K562 (cell line): ENCODE results near the gene LNPEP. TPM values are rescaled to one million over a fixed set of nuclear protein-coding genes. Genes with fewer than 3 reads are reported as not detected.
A peak's percentile ranks its signal among the peaks of the same experiment; 100 is the strongest.

Experiments
- CBX1 ChIP-seq: sonication (generic); IDR thresholded peaks from 2 replicates; pipeline ENCODE4 v1.6.1; 2016; ENCODE audit warnings: antibody characterized with exemption, low read depth, mild to moderate bottlenecking
- GTF2A2 ChIP-seq: IDR thresholded peaks from 2 replicates; pipeline ENCODE4 v1.6.1; 2016; ENCODE audit warnings: mild to moderate bottlenecking, missing genetic modification characterization, missing compliant biosample characterization
- PRPF4 ChIP-seq: fragments of 200-400 bp; formaldehyde crosslinking; IDR thresholded peaks from one replicate; pipeline ENCODE4 v1.6.1; 2017; ENCODE audit warnings: low read length, low read depth, mild to moderate bottlenecking; ENCODE audit not compliant: insufficient read depth, poor library complexity, severe bottlenecking
- TSC22D4 ChIP-seq: fragments of 450-650 bp; IDR thresholded peaks from 2 replicates; pipeline ENCODE4 v1.6.1; 2016; ENCODE audit warnings: missing genetic modification characterization, missing biosample characterization, control low read depth
- ZNF143 ChIP-seq: sonication (generic); formaldehyde crosslinking; IDR thresholded peaks from 2 replicates; pipeline ENCODE4 v1.9.0; 2022; ENCODE audit warnings: mild to moderate bottlenecking, missing genetic modification reagents
- ZNF445 ChIP-seq: fragments of 250-450 bp; sonication (Bioruptor Pico); IDR thresholded peaks from 2 replicates; pipeline ENCODE4 v1.4.0; 2020; ENCODE audit warnings: low read depth, mild to moderate bottlenecking, moderate library complexity
- polyA plus RNA-seq, 8 experiments: library from polyadenylated mRNA; depleted of rRNA in 4 of 8; stranded (reverse) in 5 of 8; unstranded in 3 of 8; fragments of >200 nt; fragmentation: Nextera tagmentation in 2 of 8; fragmentation: Illumina TruSeq in 1 of 8; extraction: Ambion mirVana in 2 of 8; extraction: Trizol in 1 of 8; gene quantifications; 2 replicates each; pipeline versions ENCODE4 v1.2.1 to v1.2.3, GENCODE V29; 2011 to 2014; ENCODE audit warnings: inconsistent platforms in 1 of 8, missing spikeins in 1 of 8
- total RNA-seq, 7 experiments: library from RNA; depleted of rRNA in 6 of 7; stranded (reverse); fragments of >200 nt in 6 of 7; fragmentation: Illumina TruSeq in 2 of 7; extraction: Trizol in 2 of 7; gene quantifications; 2 replicates each; pipeline versions ENCODE4 v1.2.1 to v1.2.3, GENCODE V29; 2011 to 2021; ENCODE audit warnings: low replicate concordance in 1 of 7
- TF ChIP-seq, protein P1 (sequence below): fragments of 250-450 bp; sonication (Bioruptor Pico); IDR thresholded peaks from 2 replicates; pipeline ENCODE4 v1.5.0; 2020; ENCODE audit warnings: mild to moderate bottlenecking, borderline replicate concordance
- TF ChIP-seq, protein P2 (sequence below), 2 experiments: fragments of 450-650 bp; IDR thresholded peaks; 2 replicates each; pipeline ENCODE4 v1.6.1; 2016; ENCODE audit warnings: mild to moderate bottlenecking in 2 of 2, borderline replicate concordance in 1 of 2, low read depth in 1 of 2, moderate library complexity in 1 of 2
- TF ChIP-seq, protein P3 (sequence below), 2 experiments: fragments of 150-350 bp in 1 of 2; IDR thresholded peaks; 2 replicates each; pipeline ENCODE4 v1.6.1; 2012 to 2016; ENCODE audit warnings: low read depth in 2 of 2, low read length in 2 of 2, mild to moderate bottlenecking in 1 of 2, moderate library complexity in 1 of 2
- TF ChIP-seq, protein P4 (sequence below): conservative IDR thresholded peaks from 2 replicates; pipeline ENCODE4 v1.6.1; 2011; ENCODE audit warnings: low read depth, mild to moderate bottlenecking, low read length; ENCODE audit not compliant: control insufficient read depth

LNPEP gene
- total and polyA plus RNA-seq, 9 of the 15 experiments (the other 6 are each of a cell fraction or from before 2014, with no cell fraction given), result 2.6 to 27.9 (median 11.2) TPM

DNA sequence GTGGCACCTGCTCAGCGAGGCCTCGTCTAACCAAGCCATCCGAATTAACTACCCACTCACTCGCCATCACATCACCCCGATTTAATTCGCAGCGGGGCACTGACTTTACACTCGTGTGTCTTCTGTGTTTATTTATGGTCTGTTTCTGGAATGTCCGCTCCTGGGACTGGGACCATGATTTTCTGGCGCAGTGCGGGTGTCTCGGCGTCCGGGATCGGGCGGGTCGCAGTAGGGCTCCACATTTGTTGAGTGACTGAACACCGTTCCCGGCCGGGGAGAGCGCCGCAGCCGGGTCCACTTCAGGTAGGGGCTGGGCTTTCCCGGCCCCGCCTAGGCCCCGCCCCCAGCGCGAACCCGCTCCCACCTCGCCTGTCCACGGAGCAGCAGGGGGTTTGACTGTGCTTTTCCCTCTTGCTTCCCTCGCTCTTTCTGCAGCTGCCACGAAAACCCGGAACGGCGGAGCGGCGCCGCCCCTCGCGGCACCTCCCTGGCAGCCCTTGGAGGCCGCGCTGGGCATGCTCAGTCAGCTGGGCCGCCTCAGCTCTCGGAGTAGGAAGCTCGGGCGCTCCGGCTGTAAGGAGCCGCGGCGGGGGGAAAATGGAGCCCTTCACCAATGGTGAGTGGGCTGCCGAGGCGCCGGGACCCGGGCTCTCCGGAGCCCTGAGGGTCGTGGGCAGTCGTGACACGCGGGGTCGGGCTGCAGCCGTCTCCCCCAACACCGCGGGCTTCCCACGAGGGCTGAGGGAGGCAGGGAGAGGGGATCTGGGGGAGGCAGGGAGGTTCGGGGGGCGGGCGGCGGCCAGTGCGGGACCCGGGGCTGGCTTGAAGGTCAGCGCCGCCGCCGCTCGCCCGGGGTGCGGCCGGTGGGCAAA, at the start of gene LNPEP (continued):
- TF ChIP-seq, protein P1, sequence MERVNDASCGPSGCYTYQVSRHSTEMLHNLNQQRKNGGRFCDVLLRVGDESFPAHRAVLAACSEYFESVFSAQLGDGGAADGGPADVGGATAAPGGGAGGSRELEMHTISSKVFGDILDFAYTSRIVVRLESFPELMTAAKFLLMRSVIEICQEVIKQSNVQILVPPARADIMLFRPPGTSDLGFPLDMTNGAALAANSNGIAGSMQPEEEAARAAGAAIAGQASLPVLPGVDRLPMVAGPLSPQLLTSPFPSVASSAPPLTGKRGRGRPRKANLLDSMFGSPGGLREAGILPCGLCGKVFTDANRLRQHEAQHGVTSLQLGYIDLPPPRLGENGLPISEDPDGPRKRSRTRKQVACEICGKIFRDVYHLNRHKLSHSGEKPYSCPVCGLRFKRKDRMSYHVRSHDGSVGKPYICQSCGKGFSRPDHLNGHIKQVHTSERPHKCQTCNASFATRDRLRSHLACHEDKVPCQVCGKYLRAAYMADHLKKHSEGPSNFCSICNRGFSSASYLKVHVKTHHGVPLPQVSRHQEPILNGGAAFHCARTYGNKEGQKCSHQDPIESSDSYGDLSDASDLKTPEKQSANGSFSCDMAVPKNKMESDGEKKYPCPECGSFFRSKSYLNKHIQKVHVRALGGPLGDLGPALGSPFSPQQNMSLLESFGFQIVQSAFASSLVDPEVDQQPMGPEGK (CRISPR knock-in tag), result no peak
- no peak for TF ChIP-seq ZNF143 (CRISPR knock-in tag)
- no peak for TF ChIP-seq PRPF4
- no peak for TF ChIP-seq TSC22D4 (tag)
- TF ChIP-seq, protein P2, sequence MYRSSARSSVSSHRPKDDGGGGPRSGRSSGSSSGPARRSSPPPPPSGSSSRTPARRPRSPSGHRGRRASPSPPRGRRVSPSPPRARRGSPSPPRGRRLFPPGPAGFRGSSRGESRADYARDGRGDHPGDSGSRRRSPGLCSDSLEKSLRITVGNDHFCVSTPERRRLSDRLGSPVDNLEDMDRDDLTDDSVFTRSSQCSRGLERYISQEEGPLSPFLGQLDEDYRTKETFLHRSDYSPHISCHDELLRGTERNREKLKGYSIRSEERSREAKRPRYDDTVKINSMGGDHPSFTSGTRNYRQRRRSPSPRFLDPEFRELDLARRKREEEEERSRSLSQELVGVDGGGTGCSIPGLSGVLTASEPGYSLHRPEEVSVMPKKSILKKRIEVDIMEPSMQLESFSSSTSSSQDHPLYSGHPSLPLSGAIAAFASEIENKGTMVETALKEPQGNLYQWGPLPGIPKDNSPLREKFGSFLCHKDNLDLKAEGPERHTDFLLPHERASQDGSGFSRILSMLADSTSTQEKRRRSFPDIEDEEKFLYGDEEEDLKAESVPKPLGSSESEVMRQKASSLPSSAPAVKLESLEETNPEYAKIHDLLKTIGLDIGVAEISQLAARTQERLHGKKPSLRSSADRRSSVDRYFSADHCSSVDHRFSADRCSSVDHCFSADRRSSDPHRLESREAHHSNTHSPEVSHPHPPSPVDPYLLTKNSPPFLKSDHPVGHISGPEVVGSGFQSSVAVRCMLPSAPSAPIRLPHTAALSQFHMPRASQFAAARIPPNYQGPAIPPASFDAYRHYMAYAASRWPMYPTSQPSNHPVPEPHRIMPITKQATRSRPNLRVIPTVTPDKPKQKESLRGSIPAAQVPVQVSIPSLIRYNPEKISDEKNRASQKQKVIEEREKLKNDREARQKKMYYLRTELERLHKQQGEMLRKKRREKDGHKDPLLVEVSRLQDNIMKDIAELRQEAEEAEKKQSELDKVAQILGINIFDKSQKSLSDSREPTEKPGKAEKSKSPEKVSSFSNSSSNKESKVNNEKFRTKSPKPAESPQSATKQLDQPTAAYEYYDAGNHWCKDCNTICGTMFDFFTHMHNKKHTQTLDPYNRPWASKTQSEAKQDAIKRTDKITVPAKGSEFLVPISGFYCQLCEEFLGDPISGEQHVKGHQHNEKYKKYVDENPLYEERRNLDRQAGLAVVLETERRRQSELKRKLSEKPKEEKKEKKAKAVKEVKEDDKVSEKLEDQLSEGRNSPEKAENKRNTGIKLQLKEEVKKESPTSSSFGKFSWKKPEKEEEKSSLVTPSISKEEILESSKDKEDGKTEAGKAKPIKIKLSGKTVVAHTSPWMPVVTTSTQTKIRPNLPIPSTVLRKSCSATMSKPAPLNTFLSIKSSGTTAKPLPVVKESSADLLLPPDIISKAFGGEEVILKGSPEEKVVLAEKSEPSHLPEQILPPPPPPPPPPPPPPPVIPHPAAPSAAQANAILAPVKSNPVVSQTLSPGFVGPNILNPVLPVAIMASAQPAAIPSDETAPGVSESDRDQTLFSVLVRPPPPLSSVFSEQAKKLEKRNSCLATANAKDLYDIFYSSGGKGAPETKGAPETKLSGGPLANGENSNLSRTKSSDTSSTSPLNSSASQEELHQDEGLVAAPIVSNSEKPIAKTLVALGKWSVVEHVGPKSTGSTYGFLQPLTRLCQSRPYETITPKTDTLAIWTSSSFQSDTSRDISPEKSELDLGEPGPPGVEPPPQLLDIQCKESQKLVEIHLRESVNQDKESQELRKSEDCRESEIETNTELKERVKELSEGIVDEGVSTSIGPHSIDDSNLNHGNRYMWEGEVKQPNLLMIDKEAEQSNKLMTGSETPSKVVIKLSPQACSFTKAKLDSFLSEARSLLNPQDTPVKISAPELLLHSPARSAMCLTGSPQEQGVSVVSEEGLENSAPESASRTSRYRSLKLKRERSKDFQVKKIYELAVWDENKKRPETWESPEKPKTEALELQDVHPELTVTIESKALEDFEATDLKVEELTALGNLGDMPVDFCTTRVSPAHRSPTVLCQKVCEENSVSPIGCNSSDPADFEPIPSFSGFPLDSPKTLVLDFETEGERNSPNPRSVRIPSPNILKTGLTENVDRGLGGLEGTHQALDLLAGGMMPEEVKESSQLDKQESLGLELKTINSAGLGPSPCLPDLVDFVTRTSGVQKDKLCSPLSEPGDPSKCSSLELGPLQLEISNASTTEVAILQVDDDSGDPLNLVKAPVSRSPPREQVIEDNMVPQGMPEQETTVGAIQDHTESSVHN (IDR thresholded peaks at IDR 0.05; ENCODE audit: borderline replicate concordance in 1 of 2, low read depth in 1 of 2), result no peak
- no peak for TF ChIP-seq CBX1
- TF ChIP-seq, protein P3, sequence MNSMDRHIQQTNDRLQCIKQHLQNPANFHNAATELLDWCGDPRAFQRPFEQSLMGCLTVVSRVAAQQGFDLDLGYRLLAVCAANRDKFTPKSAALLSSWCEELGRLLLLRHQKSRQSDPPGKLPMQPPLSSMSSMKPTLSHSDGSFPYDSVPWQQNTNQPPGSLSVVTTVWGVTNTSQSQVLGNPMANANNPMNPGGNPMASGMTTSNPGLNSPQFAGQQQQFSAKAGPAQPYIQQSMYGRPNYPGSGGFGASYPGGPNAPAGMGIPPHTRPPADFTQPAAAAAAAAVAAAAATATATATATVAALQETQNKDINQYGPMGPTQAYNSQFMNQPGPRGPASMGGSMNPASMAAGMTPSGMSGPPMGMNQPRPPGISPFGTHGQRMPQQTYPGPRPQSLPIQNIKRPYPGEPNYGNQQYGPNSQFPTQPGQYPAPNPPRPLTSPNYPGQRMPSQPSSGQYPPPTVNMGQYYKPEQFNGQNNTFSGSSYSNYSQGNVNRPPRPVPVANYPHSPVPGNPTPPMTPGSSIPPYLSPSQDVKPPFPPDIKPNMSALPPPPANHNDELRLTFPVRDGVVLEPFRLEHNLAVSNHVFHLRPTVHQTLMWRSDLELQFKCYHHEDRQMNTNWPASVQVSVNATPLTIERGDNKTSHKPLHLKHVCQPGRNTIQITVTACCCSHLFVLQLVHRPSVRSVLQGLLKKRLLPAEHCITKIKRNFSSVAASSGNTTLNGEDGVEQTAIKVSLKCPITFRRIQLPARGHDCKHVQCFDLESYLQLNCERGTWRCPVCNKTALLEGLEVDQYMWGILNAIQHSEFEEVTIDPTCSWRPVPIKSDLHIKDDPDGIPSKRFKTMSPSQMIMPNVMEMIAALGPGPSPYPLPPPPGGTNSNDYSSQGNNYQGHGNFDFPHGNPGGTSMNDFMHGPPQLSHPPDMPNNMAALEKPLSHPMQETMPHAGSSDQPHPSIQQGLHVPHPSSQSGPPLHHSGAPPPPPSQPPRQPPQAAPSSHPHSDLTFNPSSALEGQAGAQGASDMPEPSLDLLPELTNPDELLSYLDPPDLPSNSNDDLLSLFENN (IDR thresholded peaks at IDR 0.05; ENCODE audit: low read depth in 2 of 2, low read length in 2 of 2), result peak in 1 of 2 experiments; percentile 64; a peak in 1 of 4 replicates
- TF ChIP-seq ZNF445 (CRISPR knock-in tag), result no peak
- no peak for TF ChIP-seq GTF2A2
- TF ChIP-seq, protein P4, sequence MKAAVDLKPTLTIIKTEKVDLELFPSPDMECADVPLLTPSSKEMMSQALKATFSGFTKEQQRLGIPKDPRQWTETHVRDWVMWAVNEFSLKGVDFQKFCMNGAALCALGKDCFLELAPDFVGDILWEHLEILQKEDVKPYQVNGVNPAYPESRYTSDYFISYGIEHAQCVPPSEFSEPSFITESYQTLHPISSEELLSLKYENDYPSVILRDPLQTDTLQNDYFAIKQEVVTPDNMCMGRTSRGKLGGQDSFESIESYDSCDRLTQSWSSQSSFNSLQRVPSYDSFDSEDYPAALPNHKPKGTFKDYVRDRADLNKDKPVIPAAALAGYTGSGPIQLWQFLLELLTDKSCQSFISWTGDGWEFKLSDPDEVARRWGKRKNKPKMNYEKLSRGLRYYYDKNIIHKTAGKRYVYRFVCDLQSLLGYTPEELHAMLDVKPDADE, result no peak
